GM18505 (cell line): ENCODE measurements around the gene DPT.

Experiments
- ATAC-seq: cut with Tn5 transposase; IDR thresholded peaks from one replicate; pipeline ENCODE4 v1.9.1; 2021; ENCODE audit not compliant: unreplicated experiment
- POLR2A ChIP-seq: IDR thresholded peaks from 4 replicates; pipeline ENCODE4 v1.6.1; 2011; ENCODE audit warnings: borderline replicate concordance; ENCODE audit not compliant: insufficient read depth, insufficient read length; ENCODE audit errors: extremely low read depth

Gene DPT

GRCh38 chr1:168688644-168689326, 40.2 kb downstream of the DPT start:
- no peak for TF ChIP-seq POLR2A
- no peak for ATAC-seq

- no peak for TF ChIP-seq POLR2A
- ATAC-seq = no peak
Observed at GRCh38 chr1:168687816-168688215, 41.2 kb downstream of the DPT start.

- ATAC-seq = no peak
- no peak for TF ChIP-seq POLR2A
Observed at GRCh38 chr1:168686666-168687065, 42.3 kb downstream of the DPT start.

- no peak for ATAC-seq
- no peak for TF ChIP-seq POLR2A
Observed at GRCh38 chr1:168683871-168684270, 45.1 kb downstream of the DPT start.

GRCh38 chr1:168676861-168677260, 52.1 kb downstream of the DPT start:
- TF ChIP-seq POLR2A = no peak
- no peak for ATAC-seq

- no peak for TF ChIP-seq POLR2A
- no peak for ATAC-seq
Observed at GRCh38 chr1:168676029-168676812, 52.8 kb downstream of the DPT start.

GRCh38 chr1:168673974-168674683, 54.9 kb downstream of the DPT start:
- no peak for TF ChIP-seq POLR2A
- no peak for ATAC-seq

GRCh38 chr1:168672278-168672677, 56.7 kb downstream of the DPT start:
- TF ChIP-seq POLR2A = no peak
- no peak for ATAC-seq

- no peak for ATAC-seq
- TF ChIP-seq POLR2A = no peak
Observed at GRCh38 chr1:168671782-168672181, 57.2 kb downstream of the DPT start.

GRCh38 chr1:168665975-168666374, 63.0 kb downstream of the DPT start:
- no peak for ATAC-seq
- no peak for TF ChIP-seq POLR2A

- no peak for ATAC-seq
- TF ChIP-seq POLR2A = no peak
Observed at GRCh38 chr1:168664069-168664834, 64.8 kb downstream of the DPT start.

- TF ChIP-seq POLR2A = no peak
- no peak for ATAC-seq
Observed at GRCh38 chr1:168656485-168656884, 72.5 kb downstream of the DPT start.
